HG03442 (cell line): ENCODE data around the gene CCDC154.
"Not testable (repeated sequence)": the region's sequence is repeated elsewhere in the genome, so short reads cannot be mapped to it uniquely, and the experiment has no call there.

Source experiments
- ATAC-seq: cut with Tn5 transposase; IDR thresholded peaks from one replicate; pipeline ENCODE4 v1.9.1; 2021; ENCODE audit warnings: mild to moderate bottlenecking, moderate library complexity; ENCODE audit not compliant: unreplicated experiment

Gene CCDC154, protein sequence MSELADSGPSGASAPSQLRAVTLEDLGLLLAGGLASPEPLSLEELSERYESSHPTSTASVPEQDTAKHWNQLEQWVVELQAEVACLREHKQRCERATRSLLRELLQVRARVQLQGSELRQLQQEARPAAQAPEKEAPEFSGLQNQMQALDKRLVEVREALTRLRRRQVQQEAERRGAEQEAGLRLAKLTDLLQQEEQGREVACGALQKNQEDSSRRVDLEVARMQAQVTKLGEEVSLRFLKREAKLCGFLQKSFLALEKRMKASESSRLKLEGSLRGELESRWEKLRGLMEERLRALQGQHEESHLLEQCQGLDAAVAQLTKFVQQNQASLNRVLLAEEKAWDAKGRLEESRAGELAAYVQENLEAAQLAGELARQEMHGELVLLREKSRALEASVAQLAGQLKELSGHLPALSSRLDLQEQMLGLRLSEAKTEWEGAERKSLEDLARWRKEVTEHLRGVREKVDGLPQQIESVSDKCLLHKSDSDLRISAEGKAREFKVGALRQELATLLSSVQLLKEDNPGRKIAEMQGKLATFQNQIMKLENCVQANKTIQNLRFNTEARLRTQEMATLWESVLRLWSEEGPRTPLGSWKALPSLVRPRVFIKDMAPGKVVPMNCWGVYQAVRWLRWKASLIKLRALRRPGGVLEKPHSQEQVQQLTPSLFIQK

GRCh38 chr16:1443980-1444729, at the start of gene CCDC154:
CCDC154 (minus strand) TSS chr16:1444556; CDS start chr16:1444322, 234 bp downstream.
- ATAC-seq, result no peak

DNA sequence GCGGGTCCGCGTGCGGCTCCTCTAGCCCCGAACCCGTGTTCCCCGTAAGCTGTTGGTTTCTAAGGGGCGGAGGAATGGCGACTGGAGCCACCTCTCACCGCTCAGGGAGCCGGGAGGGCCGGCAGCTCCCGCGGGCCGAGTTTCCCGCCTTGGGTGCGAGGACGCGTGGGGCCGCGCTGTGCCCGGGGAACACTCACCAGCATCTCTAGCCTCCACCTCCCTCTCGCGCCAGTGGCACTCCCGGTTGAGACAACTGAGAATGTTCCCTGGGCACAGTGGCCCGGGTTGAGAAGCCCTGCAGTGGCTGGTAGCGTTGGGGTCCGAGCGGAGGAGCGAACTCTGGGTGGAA, 49.4 kb upstream of the CCDC154 start:
- ATAC-seq, result peak; percentile 6

GRCh38 chr16:1492923-1493745, 48.8 kb upstream of the CCDC154 start, which contains the start of gene TELO2:
TELO2 (plus strand) TSS chr16:1493360; CDS start chr16:1494282, 922 bp downstream.
- peak; percentile 69 for ATAC-seq

DNA sequence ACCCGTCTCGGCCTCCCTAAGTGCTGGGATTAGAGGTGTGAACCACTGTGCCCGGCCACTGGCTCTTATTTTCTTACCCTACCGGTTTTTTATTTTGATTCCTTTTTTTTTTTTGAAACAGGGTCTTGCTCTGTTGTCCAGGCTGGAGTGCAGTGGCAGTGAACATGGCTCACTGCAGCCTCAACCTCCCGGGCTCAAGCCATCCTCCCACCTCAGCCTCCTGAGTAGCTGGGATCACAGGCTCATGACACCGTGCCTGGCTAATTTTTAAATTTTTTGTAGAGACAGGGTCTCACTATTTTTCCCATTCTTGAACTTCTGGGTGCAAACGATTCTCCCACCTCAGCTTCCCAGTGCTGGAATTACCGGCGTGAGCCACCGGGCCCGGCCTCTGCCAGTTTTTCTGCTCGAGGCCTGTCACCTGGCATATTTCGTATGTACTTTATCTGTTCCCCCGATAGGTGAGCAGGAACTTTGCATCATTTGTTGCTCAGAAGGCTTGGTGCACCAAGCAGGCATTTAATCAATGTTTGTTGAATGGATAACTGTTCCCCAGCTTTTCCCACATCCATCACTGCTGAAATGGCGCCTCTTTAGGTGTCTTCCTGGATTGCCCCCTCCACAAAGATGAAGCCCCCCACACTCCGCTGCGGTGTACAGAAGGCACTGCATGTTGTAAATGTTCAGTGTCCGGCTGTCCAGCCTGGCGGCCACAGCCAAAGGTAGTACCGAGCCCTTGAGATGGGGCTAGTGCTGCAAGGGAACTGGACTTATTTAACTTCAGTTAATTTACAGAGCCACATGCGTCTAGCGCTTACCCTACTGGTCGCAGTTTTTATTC, 47.9 kb upstream of the CCDC154 start:
- no peak for ATAC-seq

DNA sequence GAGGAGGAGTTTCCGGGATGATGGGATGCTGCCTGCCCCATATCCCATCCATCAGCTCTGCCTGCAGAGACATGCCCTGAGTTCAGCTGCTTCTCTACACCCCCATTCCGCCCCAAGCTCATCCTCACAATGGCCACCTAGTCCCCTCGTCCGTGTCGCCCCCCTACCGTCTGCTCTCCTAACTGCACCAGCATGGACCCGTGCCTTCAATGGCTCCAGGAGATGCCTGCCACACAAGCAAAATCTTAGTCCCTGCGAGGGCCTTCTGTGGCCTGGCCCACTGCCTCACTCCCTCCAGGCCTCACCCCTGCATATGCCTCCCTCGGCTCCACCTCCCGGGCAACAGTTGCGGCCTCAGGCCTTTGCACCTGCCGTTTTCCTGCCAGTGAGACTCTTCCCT, 47.0 kb upstream of the CCDC154 start:
- ATAC-seq, result no peak

- no peak for ATAC-seq
These were observed 44.7 kb upstream of the CCDC154 start for GRCh38 chr16:1489077-1489476.

DNA sequence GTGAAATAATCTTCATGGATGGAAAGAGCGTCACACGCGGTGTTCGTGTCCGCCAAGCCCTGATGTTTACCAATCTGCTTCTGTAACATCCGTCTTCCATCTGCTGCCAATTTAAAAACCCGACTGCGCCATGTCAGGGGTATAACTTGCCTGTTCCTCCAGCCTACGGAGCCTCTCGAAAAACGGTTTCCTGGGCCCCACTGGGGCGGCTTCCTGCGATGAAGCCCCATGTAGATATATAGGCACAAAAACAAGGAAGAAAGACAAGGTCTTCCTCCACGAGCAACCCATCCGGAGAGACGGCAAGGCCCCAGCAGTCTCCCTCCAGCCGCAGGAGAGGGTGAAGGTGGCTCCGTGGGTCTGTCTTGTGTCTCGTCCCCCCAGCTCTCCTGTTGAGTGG, 44.3 kb upstream of the CCDC154 start, which contains the start of gene PTX4:
Gene PTX4, minus strand, starts transcription at position 326 of the 400 bp plus-strand sequence. Its CDS starts 35 bp downstream, at position 291.
- ATAC-seq, result no peak

DNA sequence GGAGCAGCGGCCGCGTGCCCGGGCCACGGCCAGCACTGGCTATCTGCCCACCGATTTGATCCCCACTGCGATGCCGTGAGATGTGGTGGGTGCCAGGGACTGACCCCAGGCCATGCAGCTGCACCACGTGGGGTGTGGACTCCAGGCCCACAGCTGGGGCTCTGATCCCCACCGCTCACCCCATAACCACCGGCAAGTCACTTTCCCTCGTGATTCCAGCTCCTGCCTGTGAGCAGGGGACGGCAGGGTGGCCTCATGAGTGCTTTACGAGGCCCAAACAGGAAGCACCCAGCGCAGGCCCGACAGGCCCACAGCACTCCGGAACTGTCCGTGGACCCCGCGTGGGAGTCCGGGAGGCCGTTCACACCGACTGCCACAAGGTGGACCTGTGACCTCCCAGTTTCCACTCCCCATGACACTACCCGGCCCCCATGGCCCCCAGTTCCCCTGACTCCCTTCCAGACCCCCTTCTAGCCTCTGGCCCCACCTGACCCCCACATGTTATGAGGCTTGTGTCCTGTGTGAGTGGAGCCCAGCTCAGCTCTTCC, 43.8 kb upstream of the CCDC154 start:
- ATAC-seq, result no peak

DNA sequence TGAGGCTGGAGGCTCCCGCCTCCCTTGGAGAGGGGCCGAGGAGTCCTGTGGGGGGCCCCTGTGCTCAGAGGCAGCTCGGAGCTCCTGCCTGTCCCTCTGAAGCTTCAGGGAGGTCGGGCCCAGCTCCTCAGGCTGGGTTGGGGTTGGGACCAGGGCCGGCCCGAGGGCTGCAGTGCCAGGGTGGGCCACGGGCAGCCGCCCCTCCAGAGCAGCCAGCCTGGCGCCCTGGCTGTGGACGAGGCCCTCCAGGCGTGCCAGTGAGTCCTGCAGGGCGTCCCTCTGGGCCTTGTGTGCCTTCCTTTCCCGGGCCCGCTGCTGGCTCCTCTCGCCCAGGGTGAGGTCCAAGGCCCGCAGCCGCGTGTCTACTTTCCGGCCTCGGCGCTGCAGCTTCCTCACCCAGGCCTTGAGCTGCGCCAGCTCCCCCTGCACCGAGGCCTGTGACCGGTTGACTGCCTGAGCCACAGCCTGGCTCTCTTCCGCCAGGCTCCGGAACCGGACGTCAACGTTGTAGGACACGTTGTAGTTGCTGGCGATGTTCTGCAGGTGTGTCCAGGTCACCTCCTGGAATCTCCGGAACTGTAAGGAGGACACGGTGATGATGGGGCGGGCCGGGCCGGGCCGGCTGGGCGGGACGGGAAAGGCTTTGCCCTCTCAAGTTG, 43.2 kb upstream of the CCDC154 start:
- ATAC-seq, result no peak

DNA sequence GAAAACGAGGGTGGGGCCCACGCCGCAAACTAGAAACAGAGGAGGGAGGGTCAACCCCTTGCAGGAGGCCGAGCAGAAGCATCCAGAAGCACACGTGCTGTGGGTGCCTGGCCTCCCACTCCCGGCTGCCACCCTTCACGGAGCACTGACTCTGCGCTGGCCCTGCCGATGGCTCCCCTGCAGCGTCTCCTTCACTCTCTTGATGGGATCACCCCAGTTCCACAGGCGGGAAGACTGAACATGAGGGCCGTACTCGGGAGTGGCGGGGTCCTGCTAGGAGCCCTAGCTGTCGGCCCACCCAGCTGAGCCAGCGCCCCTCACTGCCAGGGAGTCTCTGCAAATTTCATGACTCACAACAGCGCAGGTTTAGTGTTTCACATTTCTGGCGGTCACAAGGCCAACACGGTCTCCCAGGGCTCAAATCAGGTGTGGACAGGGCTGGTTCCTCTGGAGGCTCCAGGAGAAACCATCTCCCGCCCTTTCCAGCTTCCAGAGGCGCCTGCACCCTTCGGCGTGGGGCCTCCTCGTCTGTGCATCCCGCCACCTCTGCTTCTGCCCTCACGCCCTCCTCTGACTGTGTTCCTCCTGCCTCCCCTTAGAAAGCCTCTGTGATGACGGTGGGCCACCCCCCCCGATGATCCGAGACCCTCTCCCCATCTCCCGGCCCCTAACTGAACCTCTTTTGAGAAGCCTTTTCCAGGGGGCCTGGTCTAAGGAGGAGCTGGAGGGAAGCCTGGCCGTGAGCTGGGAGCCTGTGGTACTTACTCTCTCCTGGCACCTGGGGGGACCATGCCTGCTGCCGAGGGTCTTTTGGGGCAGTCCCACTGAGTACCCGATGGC, 42.4 kb upstream of the CCDC154 start:
- ATAC-seq, result no peak

GRCh38 chr16:1485847-1486496, 41.6 kb upstream of the CCDC154 start:
- no peak for ATAC-seq

DNA sequence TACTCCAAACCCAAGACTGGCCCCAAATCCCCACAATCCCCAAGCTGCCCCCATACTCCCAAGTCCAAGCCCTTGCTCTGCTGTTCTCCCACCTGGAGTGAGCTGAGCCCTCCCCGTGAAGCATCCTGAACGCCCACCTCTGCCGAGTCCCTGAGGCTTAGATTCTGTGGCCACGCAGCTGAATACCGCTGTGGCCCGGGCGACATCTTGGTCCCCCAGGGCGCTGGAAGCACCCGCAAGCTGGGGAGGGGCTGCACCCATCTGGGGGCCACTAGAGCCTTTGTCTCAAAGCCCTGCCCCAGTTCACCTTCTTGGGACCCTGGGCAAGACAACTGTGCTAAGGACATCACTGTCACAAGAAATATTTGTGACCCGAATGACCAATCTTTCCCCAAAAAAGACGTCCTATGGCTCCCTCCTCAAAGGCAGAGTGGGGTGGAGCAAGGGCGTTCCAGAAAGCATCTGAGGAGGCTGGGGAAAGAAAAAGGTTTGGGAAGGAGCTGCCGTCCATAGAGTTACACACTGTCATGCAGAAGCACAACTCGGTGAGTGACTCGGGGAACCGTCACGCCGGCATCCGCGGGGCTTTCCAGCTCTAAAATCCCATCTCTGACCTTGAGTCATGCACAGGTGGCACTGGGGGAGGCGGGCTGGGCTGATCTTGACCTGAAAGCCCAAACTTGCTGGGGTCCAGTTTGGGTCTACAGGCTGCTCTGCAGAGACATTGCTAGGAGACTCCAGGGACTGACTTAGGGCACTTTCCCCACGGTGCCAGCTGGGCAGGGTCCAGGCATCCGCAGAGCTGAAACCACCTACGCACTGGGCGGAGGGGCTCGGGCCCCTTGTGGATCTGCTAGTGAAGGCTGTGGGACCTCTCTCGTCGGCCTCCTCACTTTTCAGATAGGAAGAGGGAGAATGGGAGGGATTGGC, 37.8 kb upstream of the CCDC154 start:
- no peak for ATAC-seq

DNA sequence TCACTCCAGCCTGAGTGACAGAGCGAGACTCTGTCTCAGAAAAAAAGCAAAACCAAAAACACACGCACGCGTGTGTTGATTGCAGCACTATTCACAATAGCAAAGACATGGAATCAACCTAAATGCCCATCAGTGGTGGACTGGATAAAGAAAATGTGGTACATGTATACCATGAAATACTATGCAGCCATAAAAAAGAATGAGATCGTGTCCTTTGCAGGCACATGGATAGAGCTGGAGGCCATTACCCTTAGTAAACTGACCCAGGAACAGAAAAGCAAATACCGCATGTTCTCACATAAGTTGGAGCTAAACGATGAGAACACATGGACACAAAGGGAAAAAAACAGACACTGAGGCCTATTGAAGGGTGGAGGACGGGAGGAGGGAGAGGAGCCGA, 34.6 kb upstream of the CCDC154 start:
- ATAC-seq, result not testable (repeated sequence)

- no peak for ATAC-seq
These were observed 32.7 kb upstream of the CCDC154 start for GRCh38 chr16:1477033-1477432.

- ATAC-seq, result no peak
These were observed 31.3 kb upstream of the CCDC154 start for GRCh38 chr16:1475552-1476114.
